Activated CD4-positive, alpha-beta T cell treated with anti-CD3 and anti-CD28 coated beads for 36 hours (primary cell): ENCODE results near the gene DENND6A. TPM values are rescaled to one million over a fixed set of nuclear protein-coding genes. Genes with fewer than 3 reads are reported as not detected.

Experiments used
- ATAC-seq: fragments of 200-7000 bp; cut with Tn5 transposase; one replicate; pipeline ENCODE4 v1.10.0; 2021; ENCODE audit warnings: mild to moderate bottlenecking, moderate library complexity
- CTCF ChIA-PET: fragments of 350-600 bp; sonication (Branson Sonifier 250); formaldehyde crosslinking; loops from one replicate; lab custom pipeline; 2021; ENCODE audit warnings: antibody characterized with exemption; lab: Charles Lee
- POLR2A ChIA-PET: fragments of 350-600 bp; sonication (Branson Sonifier 250); formaldehyde crosslinking; loops from one replicate; lab custom pipeline; 2021; ENCODE audit warnings: antibody characterized with exemption, inconsistent platforms; lab: Charles Lee
- DNase-seq: peaks from one replicate; pipeline ENCODE4 v3.0.0-alpha.2; 2020
- H3K27ac Mint-ChIP-seq: one replicate; pipeline ENCODE4 v1.8.0; 2021; ENCODE audit warnings: mixed read lengths
- H3K27me3 Mint-ChIP-seq: one replicate; pipeline ENCODE4 v1.8.0; 2021; ENCODE audit warnings: mixed read lengths
- H3K36me3 Mint-ChIP-seq: one replicate; pipeline ENCODE4 v1.8.0; 2021; ENCODE audit warnings: low read depth, mixed read lengths
- H3K4me1 Mint-ChIP-seq: one replicate; pipeline ENCODE4 v1.8.0; 2021; ENCODE audit warnings: mixed read lengths
- H3K4me3 Mint-ChIP-seq: one replicate; pipeline ENCODE4 v1.8.0; 2021; ENCODE audit warnings: mild to moderate bottlenecking, moderate library complexity, mixed read lengths
- H3K9me3 Mint-ChIP-seq: one replicate; pipeline ENCODE4 v1.8.0; 2021; ENCODE audit warnings: low read depth, mixed read lengths
- intact Hi-C, 2 experiments: fragments of 100-400 bp; cut with DNase I in 1 of 2; cut with micrococcal nuclease in 1 of 2; formaldehyde crosslinking; loops; one replicate each; pipeline versions ENCODE4 v1.14.2 to v1.15.1; 2022 to 2024; cut with DNase I, micrococcal nuclease
- total RNA-seq, 2 experiments: library from RNA; stranded (reverse); gene quantifications; one replicate each; pipeline ENCODE4 v1.2.3, GENCODE V29; 2021

DENND6A gene
- total RNA-seq, 2 experiments from 2014 or later: 15.0 to 17.1 TPM

DNA sequence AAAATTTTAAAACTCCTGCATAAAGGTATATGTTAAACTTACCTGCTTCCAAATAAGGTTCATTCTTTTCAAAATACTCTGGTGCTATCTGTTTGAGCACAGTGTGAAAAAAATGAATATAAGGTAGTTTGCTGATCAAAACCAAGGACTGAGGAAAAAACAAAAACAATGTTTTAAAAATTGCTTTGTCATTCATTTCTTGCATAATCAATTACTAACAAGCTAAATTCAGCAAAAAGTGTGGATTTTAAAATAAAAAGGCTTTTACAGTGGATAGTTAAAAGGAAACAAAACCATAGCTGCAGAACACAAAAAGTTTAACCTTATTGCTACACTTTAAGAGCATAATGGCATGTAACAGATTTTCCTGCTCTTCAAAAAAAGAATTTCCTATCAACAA is 31.5 kb downstream of the DENND6A start:
- no peak for ATAC-seq
- H3K27ac Mint-ChIP-seq: no peak overlapping the region

DNA sequence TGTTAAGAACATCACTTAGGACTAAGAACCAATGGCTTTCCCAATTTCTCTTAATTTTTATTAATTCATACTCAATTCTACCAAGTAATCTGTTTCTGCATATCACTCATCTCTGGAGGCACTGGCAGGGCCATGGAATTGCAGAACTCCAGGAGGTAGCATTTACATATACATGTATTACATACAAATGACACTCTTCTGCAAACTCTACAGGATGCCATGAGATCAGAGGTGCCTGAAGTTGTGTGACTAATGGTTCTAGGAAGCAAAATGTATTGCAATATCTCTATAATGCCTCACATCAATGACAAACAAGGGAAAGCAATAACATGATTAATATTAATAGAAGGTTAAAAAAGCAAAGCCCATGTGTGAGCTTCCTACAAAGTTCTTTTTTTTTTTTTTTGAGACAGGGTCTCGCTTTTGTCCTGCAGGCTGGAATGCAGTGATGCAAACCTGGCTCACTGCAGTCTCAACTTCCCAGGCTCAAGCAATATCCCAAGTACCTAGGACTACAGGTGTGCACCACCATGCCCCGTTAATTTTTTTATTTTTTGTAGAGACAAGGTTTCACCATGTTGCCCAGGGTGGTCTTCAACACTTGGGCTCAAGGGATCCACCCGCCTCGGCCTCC is 33.0 kb downstream of the DENND6A start:
- Mint-ChIP-seq H3K9me3 (no peaks in the 10 kb centered on the region), H3K27me3 (no peaks in the 10 kb centered on the region), H3K27ac (no peak overlapping the region), H3K4me1 (no peaks in the 10 kb centered on the region), H3K36me3 (peaks cover 20% of the 10 kb centered on the region), H3K4me3 (no peak overlapping the region)
- ChIA-PET CTCF (no interaction called here), POLR2A (no interaction called here)
- ATAC-seq (no peak), DNase-seq (no peak)
- intact Hi-C loops: no loop called here

More for the DNA sequence above, 31.5 kb downstream of the DENND6A start:
- ChIA-PET POLR2A (no interaction called here), CTCF (no interaction called here)
- DNase-seq: no peak
- intact Hi-C loops: no loop called here
- Mint-ChIP-seq H3K27me3 (no peaks in the 10 kb centered on the region), H3K36me3 (peaks cover 23% of the 10 kb centered on the region), H3K4me3 (no peak overlapping the region), H3K4me1 (no peaks in the 10 kb centered on the region), H3K9me3 (no peaks in the 10 kb centered on the region)

DNA sequence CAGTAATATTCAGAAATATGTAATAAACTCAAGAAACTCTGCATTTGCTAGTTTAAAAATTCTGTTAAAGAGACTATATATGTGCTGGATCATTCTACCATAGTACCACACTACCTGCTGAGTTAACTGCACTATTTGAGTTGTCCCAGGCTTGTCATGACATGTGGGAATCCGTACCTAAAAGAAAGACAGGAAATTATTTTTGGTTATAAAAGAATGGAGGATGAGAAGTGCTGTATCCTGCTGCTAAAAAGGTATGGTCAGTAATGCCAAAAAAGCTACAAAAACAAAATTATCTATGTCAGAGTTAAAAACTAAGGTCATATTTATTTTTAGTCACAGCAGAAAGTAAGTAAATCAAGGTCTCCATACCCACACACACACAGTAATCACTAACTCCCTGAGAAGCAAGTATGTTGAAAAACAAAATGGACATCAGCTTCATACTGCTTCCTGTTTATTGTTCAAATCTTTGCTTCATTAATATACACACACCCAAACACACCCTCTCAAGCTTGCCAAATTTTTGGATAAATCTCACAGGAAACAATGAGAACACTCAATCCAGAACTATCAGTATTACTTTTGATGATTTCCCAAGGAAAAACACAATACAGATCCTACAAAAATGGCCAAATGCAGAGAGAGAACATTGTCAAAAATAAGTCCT is 33.7 kb downstream of the DENND6A start:
- peaks cover 6% of the 10 kb centered on the region for H3K4me1 Mint-ChIP-seq
- H3K27me3 Mint-ChIP-seq: no peaks in the 10 kb centered on the region
- intact Hi-C loops: no loop called here
- no peaks in the 10 kb centered on the region for H3K9me3 Mint-ChIP-seq
- ChIA-PET CTCF (interaction anchor here (1.2 kb wide), 1 partner anchor 8 kb away, joined by 3 read pairs; no protein-coding TSS in a partner anchor), POLR2A (no interaction called here)
- no peak overlapping the region for H3K4me3 Mint-ChIP-seq
- ATAC-seq (no peak), DNase-seq (no peak)
- no peak overlapping the region for H3K27ac Mint-ChIP-seq
- H3K36me3 Mint-ChIP-seq: peaks cover 24% of the 10 kb centered on the region

DNA sequence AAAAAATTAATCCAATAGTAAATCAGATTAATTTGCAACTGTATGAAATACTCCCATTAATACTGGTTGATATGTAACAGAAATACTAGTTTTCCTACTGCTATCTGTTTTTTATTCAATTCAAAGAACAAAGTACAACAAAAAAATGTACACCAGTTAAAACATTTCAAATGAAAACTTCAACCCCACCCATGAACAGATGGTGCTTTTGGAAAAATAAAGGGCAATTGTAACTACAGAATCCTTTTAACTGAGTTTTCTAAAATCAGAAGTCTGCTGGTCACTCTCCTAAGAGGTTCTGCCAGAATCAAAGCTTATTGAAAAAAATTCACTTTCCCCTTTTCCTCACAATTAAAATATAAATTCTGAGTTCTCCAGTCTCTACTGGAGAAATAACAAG is 34.3 kb downstream of the DENND6A start:
- H3K27me3 Mint-ChIP-seq: no peaks in the 10 kb centered on the region
- no peaks in the 10 kb centered on the region for H3K9me3 Mint-ChIP-seq
- H3K4me3 Mint-ChIP-seq: no peak overlapping the region
- H3K36me3 Mint-ChIP-seq: peaks cover 24% of the 10 kb centered on the region
- intact Hi-C loops: no loop called here
- ChIA-PET CTCF (interaction anchor here (1.2 kb wide), 1 partner anchor 9 kb away, joined by 3 read pairs; no protein-coding TSS in a partner anchor), POLR2A (no interaction called here)
- peaks cover 6% of the 10 kb centered on the region for H3K4me1 Mint-ChIP-seq
- DNase-seq: no peak
- ATAC-seq: no peak
- H3K27ac Mint-ChIP-seq: no peak overlapping the region

DNA sequence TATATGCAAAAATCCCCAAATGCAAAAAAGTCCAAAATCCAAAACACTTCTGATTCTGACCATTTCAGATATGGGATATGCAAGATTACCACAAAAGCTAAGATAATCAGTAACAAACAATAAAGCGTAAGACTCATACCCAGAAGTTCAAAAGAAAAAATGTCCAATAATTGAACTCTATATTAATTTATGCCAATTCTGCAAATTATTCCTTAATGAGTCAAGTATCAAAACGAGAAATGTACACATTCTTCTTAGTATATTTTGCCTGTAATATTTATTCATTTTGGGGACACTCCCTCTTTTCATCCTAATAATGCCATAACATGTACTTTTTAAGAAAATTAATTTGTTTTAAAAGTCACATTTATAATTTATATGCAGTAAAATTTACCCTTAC is 37.1 kb downstream of the DENND6A start:
- no peaks in the 10 kb centered on the region for H3K9me3 Mint-ChIP-seq
- H3K4me3 Mint-ChIP-seq: no peak overlapping the region
- DNase-seq (no peak), ATAC-seq (no peak)
- no peaks in the 10 kb centered on the region for H3K27me3 Mint-ChIP-seq
- no peak overlapping the region for H3K27ac Mint-ChIP-seq
- peaks cover 7% of the 10 kb centered on the region for H3K4me1 Mint-ChIP-seq
- POLR2A ChIA-PET: no interaction called here
- peaks cover 35% of the 10 kb centered on the region for H3K36me3 Mint-ChIP-seq
- CTCF ChIA-PET: no interaction called here
- intact Hi-C loops: no loop called here

DNA sequence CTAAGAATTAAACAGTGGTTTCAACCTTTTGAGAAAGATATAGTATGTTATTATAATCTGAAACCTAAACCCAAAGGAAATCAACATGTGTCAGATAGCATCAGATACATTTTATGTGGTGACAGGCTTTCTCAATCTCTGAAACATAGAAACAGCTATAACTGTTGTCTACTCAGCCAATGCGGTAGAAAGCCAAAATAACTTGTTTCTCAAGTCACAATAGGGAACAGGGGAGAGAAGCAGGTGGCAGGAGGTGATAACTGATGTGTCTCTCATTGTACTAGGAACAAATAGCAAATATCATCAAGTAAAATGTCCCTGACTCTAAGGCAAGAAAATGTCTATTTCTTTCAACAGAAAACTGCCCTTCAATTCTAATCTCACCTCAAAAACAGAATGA is 38.6 kb downstream of the DENND6A start:
- Mint-ChIP-seq H3K36me3 (peaks cover 40% of the 10 kb centered on the region), H3K4me3 (no peak overlapping the region), H3K9me3 (peaks cover 4% of the 10 kb centered on the region), H3K4me1 (peaks cover 7% of the 10 kb centered on the region), H3K27me3 (no peaks in the 10 kb centered on the region), H3K27ac (no peak overlapping the region)
- no peak for DNase-seq
- ChIA-PET POLR2A (no interaction called here), CTCF (interaction anchor here (0.6 to 1.7 kb wide), 3 partner anchors 26 to 606 kb away, joined by 3 to 4 read pairs (median 3); no protein-coding TSS in a partner anchor)
- intact Hi-C loops: no loop called here
- ATAC-seq: no peak

DNA sequence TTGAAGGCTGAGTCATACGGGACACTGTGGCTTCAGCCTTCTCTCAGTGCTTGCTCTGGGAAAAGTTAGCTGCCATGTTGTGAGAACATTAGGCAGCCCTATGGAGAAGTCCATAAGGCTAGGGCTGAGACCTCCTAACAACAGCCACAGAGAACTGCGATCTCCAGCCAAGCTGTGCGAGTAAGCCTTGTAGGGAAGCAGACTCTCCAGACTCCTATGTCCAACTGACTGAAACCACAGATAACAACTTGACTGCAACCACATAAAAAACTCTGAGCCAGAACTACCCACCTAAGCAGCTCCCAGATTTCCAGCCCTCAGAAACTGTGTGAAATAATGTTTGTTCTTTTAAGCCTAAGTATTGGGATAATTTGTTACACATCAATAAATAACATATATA is 40.7 kb downstream of the DENND6A start:
- ChIA-PET CTCF (interaction anchor here (0.5 kb wide), 1 partner anchor 59 kb away, joined by 4 read pairs; no protein-coding TSS in a partner anchor), POLR2A (interaction anchor here (0.6 kb wide), 1 partner anchor 60 kb away, joined by 3 read pairs; no protein-coding TSS in a partner anchor)
- intact Hi-C loops: no loop called here
- H3K36me3 Mint-ChIP-seq: peaks cover 51% of the 10 kb centered on the region
- H3K9me3 Mint-ChIP-seq: peaks cover 15% of the 10 kb centered on the region
- H3K4me3 Mint-ChIP-seq: no peak overlapping the region
- no peak overlapping the region for H3K27ac Mint-ChIP-seq
- no peak for DNase-seq
- ATAC-seq: peak; percentile 39
- H3K4me1 Mint-ChIP-seq: peaks cover 12% of the 10 kb centered on the region
- H3K27me3 Mint-ChIP-seq: no peaks in the 10 kb centered on the region

DNA sequence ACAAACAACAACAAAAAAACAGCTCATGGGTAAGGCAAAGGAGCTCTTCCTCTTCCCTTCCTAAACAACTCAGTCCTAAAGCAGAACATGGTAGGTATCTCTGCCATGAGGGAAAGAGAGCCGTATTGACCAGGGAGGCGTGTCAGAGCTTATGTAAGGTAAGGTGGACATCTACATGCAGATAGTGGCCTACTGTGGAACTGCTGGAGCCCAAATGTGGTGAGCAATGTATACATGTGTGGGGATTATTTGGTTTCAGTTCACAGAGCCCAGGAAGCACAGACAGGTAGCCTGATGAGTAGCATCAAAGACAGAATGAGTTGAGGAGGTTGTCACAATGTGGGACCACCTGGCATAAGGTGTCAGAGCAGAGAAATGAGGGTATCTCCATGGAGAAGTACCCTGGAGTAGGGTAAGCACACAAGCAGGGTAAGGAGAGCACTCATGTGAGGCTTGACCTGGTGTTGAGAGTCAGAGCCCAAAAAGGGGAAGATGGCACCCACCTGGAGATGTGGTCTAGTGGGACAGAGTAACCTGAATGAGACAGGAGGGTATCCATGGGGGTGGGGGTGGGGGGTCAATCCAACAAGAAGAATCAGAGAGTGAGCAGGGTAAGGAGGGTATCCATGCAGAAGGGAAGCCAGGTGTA is 45.5 kb downstream of the DENND6A start:
- intact Hi-C loops: loop anchor here in 1 of 2 experiments (10.0 kb wide), 1 partner anchor 253 kb away; no protein-coding TSS in a partner anchor
- H3K9me3 Mint-ChIP-seq: peaks cover 15% of the 10 kb centered on the region
- H3K36me3 Mint-ChIP-seq: peaks cover 43% of the 10 kb centered on the region
- no peak for DNase-seq
- H3K4me3 Mint-ChIP-seq: no peak overlapping the region
- CTCF ChIA-PET: interaction anchor here (0.7 kb wide), 1 partner anchor 43 kb away, joined by 3 read pairs; no protein-coding TSS in a partner anchor
- peak; percentile 39 for ATAC-seq
- POLR2A ChIA-PET: interaction anchor here (0.5 kb wide), 1 partner anchor 32 kb away, joined by 4 read pairs; no protein-coding TSS in a partner anchor
- H3K4me1 Mint-ChIP-seq: peaks cover 11% of the 10 kb centered on the region
- H3K27me3 Mint-ChIP-seq: no peaks in the 10 kb centered on the region
- H3K27ac Mint-ChIP-seq: no peak overlapping the region

DNA sequence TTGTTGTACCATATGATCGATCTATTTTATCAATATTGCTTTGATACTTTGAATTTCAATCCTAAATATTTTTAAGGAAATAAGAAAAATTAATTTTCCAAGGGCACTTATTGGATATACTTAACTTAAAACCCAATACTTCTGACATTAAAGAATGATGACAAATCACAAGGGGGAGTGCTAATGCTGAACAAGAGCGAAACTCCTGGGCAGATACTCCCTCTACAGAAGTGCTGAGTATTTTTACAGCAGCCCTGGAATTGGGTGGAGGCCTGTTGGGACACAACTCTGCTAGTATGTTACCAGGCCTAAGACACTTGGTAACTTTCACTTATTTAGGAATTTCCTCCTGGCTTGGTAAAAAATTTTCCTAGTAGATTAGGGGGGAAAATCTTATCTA is 46.2 kb downstream of the DENND6A start:
- ChIA-PET CTCF (no interaction called here), POLR2A (no interaction called here)
- H3K9me3 Mint-ChIP-seq: peaks cover 15% of the 10 kb centered on the region
- intact Hi-C loops: loop anchor here in 1 of 2 experiments (10.0 kb wide), 1 partner anchor 252 kb away; no protein-coding TSS in a partner anchor
- H3K4me3 Mint-ChIP-seq: no peak overlapping the region
- peaks cover 42% of the 10 kb centered on the region for H3K36me3 Mint-ChIP-seq
- H3K27ac Mint-ChIP-seq: no peak overlapping the region
- ATAC-seq (peak; percentile 39), DNase-seq (no peak)
- no peaks in the 10 kb centered on the region for H3K27me3 Mint-ChIP-seq
- peaks cover 9% of the 10 kb centered on the region for H3K4me1 Mint-ChIP-seq

DNA sequence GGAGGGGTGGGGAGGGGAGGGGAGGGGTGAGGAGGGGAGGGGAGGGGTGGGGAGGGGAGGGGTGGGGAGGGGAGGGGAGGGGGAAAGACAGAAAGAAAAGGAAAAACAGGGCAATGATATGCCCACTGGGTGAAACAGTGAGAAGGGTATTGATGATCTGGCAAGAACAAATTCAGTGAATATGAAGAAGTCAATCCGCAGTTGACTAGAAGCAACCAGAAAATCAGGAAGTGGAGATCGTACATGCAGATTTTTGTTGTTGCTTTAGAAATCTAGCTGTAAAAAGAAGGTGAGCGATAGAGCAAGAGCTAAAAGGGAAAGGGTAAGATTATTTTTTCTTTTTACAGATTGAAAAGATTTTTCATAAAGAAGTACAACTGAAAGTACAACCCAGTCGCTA is 48.1 kb downstream of the DENND6A start:
- CTCF ChIA-PET: interaction anchor here (1.7 kb wide), 1 partner anchor 9 kb away, joined by 3 read pairs; no protein-coding TSS in a partner anchor
- peaks cover 37% of the 10 kb centered on the region for H3K36me3 Mint-ChIP-seq
- intact Hi-C loops: loop anchor here in 1 of 2 experiments (10.0 kb wide), 1 partner anchor 250 kb away; no protein-coding TSS in a partner anchor

DNA sequence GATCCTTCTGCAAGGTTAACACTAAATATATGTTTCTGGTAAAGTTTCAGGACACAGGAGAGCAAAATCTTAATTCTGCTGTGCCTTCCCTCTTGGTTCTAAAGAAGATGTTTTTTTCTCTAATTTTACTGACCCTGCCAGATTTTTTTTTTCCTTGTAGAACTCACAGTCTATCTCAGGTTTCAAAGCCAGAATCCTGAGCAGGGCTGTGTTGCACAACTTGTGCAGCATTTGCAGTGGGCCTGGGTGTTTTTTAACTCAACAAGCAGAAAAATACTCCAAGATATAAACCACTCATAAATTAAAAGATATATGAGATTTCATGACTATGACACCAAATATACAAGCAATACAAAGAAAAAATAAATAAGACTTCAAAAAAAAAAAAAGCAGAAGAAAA is 55.5 kb downstream of the DENND6A start:
- Mint-ChIP-seq H3K4me1 (no peaks in the 10 kb centered on the region), H3K27ac (no peak overlapping the region), H3K4me3 (no peak overlapping the region), H3K9me3 (no peaks in the 10 kb centered on the region), H3K27me3 (no peaks in the 10 kb centered on the region), H3K36me3 (peaks cover 38% of the 10 kb centered on the region)
- ATAC-seq: no peak
- DNase-seq: no peak
- intact Hi-C loops: no loop called here
- ChIA-PET CTCF (no interaction called here), POLR2A (no interaction called here)

More for the DNA sequence above, 48.1 kb downstream of the DENND6A start:
- no peak for ATAC-seq
- Mint-ChIP-seq H3K27ac (no peak overlapping the region), H3K4me1 (peaks cover 9% of the 10 kb centered on the region), H3K27me3 (no peaks in the 10 kb centered on the region), H3K4me3 (no peak overlapping the region), H3K9me3 (peaks cover 14% of the 10 kb centered on the region)
- POLR2A ChIA-PET: no interaction called here
- no peak for DNase-seq
